OCI-LY3 (cell line): Measurements from ENCODE around the gene ADD3.

ENCODE experiments used
- EZH2phosphoT487 ChIP-seq: fragments of 200-600 bp; shearing (Covaris generic); IDR thresholded peaks from 2 replicates; pipeline ENCODE4 v1.6.1; 2018; ENCODE audit warnings: antibody characterized with exemption, mixed run types, low read depth
- TF ChIP-seq, protein P1 (sequence below): fragments of 200-600, 300-600 bp; sonication (generic); IDR thresholded peaks from 2 replicates; pipeline ENCODE4 v1.5.1; 2014; ENCODE audit warnings: antibody characterized with exemption, low read length, low read depth

DNA sequence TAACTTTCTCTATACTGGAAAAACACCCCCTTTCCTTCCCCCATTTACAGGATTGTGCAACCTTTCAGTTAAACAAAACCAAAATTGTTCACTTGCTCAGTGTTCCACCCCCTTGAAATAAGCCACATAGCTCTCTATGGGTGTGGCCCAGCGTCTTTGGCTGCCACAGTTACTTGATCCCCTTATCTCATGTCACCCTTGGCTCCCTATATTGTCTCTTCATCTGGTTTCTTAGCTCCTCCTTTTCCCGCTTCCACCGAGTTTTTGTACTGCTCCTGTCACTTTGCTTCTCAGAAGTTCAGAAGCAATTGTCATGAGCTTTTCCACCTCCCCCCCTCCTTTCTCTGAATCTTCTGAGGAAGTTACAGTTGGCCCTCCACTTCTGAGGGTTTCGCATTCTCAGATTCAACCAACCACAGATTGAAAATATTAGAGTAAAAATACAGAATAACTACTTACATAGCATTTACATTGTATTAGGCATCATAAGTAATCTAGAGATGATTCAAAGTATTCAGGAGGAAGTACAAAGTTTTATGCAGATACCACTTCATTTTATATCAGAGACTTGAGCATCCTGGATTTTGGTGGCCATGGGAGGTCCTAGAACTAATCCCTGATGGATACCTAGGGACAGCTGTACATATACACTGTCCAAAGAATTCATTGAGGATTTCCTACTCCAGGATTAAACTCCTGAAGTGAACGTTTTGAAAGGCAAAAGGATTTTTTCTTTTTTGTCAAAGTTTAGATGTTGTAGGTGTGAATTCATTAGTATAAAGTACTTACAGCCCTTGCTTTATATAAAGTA lies 60.4 kb downstream of the ADD3 start:
- TF ChIP-seq, protein P1, sequence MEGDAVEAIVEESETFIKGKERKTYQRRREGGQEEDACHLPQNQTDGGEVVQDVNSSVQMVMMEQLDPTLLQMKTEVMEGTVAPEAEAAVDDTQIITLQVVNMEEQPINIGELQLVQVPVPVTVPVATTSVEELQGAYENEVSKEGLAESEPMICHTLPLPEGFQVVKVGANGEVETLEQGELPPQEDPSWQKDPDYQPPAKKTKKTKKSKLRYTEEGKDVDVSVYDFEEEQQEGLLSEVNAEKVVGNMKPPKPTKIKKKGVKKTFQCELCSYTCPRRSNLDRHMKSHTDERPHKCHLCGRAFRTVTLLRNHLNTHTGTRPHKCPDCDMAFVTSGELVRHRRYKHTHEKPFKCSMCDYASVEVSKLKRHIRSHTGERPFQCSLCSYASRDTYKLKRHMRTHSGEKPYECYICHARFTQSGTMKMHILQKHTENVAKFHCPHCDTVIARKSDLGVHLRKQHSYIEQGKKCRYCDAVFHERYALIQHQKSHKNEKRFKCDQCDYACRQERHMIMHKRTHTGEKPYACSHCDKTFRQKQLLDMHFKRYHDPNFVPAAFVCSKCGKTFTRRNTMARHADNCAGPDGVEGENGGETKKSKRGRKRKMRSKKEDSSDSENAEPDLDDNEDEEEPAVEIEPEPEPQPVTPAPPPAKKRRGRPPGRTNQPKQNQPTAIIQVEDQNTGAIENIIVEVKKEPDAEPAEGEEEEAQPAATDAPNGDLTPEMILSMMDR, result no peak
- no peak for TF ChIP-seq EZH2phosphoT487
